Measurements from ENCODE around the gene SMCO4. TPM values are rescaled to one million over a fixed set of nuclear protein-coding genes. Genes with fewer than 3 reads are reported as not detected.

Gene SMCO4
- total and polyA plus RNA-seq, 2 of the 8 experiments (the other 6 are each of a cell fraction or from before 2014, with no cell fraction given), result 33.2 to 53.9 TPM

DNA sequence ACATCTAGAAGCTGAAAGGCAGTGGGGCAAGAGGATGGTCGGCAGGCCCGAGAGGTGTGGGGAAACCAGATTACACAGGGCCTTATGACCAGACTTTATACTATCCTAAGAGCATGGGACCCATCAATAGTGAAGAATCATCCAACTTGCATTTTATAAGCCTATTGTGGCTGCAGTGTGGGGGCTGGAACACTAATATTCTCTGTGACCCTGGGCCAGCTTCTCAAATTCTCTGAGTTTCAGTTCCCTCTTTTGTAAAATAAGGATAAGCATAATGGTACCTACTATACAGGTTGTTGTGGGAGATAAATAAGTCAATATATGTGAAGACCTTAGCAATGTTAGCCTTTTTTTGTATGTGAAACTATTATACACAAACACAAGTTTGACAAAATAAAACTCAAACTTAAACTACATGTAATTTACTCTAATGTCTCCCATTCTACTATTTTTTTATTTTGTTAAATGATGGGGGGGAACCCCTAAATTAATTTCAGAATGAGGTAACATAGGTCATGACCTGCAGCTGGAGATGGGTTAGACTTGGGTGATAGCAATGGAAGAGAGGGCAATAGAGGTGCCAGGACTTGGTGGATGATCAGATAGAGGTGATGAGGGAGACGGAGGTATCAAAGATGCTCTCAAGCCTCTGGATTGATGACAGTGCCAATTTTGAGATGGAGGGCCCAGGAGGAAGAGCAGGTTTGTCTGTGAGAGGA is 30.1 kb downstream of the SMCO4 start (continued):
- TF ChIP-seq POLR2AphosphoS5 (IDR thresholded peaks at IDR 0.05; ENCODE audit: low read depth, low read length) (no peak), NANOG (IDR thresholded peaks at IDR 0.05; ENCODE audit: insufficient read depth, low read depth, low read length, poor library complexity, severe bottlenecking) (no peak), RAD21 (IDR thresholded peaks at IDR 0.05 in 1 of 2, conservative IDR thresholded peaks at IDR 0.05 in 1 of 2; ENCODE audit: low read depth in 2 of 2, low read length in 2 of 2) (no peak), SUZ12 (IDR thresholded peaks at IDR 0.05; ENCODE audit: low read length) (no peak)
